ENCODE results near the gene RBBP4.

DNA sequence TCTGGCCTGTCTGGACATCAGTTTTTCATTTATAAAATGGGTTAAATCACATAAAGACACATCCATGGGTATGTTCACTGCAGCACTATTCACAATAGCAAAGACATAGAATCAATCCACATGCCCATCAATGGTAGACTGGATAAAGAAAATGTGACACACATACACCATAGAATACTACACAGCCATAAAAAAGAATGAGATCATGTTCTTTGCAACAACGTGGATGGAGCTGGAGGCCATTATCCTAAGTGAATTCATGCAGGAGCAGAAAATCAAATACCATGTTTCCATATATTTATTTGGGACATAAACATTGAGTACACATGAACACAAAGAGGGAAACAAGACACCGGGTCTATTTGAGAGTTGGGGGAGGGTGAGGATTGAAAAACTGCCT, 28.8 kb upstream of the RBBP4 start:
- TF ChIP-seq, protein P1, sequence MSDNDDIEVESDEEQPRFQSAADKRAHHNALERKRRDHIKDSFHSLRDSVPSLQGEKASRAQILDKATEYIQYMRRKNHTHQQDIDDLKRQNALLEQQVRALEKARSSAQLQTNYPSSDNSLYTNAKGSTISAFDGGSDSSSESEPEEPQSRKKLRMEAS (IDR thresholded peaks at IDR 0.05; ENCODE audit: low read depth, low read length), result no peak
- TF ChIP-seq, protein P2, sequence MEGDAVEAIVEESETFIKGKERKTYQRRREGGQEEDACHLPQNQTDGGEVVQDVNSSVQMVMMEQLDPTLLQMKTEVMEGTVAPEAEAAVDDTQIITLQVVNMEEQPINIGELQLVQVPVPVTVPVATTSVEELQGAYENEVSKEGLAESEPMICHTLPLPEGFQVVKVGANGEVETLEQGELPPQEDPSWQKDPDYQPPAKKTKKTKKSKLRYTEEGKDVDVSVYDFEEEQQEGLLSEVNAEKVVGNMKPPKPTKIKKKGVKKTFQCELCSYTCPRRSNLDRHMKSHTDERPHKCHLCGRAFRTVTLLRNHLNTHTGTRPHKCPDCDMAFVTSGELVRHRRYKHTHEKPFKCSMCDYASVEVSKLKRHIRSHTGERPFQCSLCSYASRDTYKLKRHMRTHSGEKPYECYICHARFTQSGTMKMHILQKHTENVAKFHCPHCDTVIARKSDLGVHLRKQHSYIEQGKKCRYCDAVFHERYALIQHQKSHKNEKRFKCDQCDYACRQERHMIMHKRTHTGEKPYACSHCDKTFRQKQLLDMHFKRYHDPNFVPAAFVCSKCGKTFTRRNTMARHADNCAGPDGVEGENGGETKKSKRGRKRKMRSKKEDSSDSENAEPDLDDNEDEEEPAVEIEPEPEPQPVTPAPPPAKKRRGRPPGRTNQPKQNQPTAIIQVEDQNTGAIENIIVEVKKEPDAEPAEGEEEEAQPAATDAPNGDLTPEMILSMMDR (IDR thresholded peaks at IDR 0.05; ENCODE audit: low read depth, low read length), result no peak
- TF ChIP-seq POLR2A (IDR thresholded peaks at IDR 0.05; ENCODE audit: extremely low read depth, insufficient read length) (no peak), MYC (IDR thresholded peaks at IDR 0.05; ENCODE audit: low read depth, low read length) (no peak)

All from NB4 (cell line).